Measurements from ENCODE around the gene YPEL2. TPM values are rescaled to one million over a fixed set of nuclear protein-coding genes. Genes with fewer than 3 reads are reported as not detected.
A peak's percentile ranks its signal among the peaks of the same experiment; 100 is the strongest.

The YPEL2 gene
- total and polyA plus RNA-seq, 4 donors, result 7.8 to 47.0 (median 11.4) TPM

DNA sequence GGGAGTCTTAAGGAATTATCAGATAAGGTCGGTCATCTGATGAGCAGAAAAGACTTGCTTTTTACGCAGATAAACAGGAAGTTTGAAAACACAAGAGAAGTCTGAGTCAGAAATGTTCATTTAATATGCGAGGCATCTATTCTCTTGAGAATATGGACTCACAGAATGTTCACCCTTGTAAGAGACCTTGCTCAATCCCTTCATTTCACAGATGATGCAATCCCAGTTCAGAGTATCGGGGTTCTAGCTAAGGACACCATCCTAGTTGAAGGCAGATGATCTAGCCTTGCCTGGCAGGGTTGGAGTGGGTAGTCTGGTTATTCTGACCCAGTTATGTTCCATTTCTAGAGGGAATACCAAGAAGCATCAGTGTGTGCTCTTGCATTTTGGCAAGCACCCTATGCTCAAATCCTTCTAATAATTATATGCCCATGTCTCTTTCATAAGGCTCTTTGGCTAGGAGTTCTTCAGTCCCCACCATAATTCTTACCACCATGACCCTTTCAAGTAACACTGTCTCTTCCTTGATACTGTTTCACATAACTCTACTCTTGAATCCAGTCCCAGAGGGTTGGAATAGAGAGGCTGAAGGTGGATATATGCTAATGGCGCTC, 42.5 kb downstream of the YPEL2 start:
- Histone ChIP-seq H3K36me3 (ENCODE audit: control insufficient read depth in 4 of 4, insufficient read depth in 4 of 4, low read length in 4 of 4) (no peaks in the 10 kb centered on the region), H3K27me3 (ENCODE audit: control insufficient read depth in 3 of 3, insufficient read depth in 3 of 3, low read length in 2 of 3) (no peaks in the 10 kb centered on the region), H3K4me1 (ENCODE audit: control insufficient read depth in 5 of 5, insufficient read depth in 5 of 5, low read length in 5 of 5) (peaks cover 24 to 84% (median 34%) of the 10 kb centered on the region in 5 donors), H3K4me3 (no peak overlapping the region), H3K9me3 (ENCODE audit: control insufficient read depth in 4 of 4, insufficient read depth in 3 of 4, low read length in 3 of 4) (no peaks in the 10 kb centered on the region), H3K9ac (ENCODE audit: insufficient read depth in 1 of 2, low read length in 2 of 2) (no peak overlapping the region), H3K27ac (ENCODE audit: low read depth in 1 of 2, low read length in 1 of 2) (peak overlapping the region; percentile 54 to 93)
- no peak for ATAC-seq (ENCODE audit: insufficient read depth, low FRiP score)
- TF ChIP-seq, protein P1, sequence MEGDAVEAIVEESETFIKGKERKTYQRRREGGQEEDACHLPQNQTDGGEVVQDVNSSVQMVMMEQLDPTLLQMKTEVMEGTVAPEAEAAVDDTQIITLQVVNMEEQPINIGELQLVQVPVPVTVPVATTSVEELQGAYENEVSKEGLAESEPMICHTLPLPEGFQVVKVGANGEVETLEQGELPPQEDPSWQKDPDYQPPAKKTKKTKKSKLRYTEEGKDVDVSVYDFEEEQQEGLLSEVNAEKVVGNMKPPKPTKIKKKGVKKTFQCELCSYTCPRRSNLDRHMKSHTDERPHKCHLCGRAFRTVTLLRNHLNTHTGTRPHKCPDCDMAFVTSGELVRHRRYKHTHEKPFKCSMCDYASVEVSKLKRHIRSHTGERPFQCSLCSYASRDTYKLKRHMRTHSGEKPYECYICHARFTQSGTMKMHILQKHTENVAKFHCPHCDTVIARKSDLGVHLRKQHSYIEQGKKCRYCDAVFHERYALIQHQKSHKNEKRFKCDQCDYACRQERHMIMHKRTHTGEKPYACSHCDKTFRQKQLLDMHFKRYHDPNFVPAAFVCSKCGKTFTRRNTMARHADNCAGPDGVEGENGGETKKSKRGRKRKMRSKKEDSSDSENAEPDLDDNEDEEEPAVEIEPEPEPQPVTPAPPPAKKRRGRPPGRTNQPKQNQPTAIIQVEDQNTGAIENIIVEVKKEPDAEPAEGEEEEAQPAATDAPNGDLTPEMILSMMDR (IDR thresholded peaks at IDR 0.05; ENCODE audit: control extremely low read depth, extremely low read depth), result no peak
- peak in 1 of 3 donors; percentile 35 for DNase-seq
- WGBS, 2 donors, result 34 to 43% methylated on average over 5 of the region's 5 CpGs

DNA sequence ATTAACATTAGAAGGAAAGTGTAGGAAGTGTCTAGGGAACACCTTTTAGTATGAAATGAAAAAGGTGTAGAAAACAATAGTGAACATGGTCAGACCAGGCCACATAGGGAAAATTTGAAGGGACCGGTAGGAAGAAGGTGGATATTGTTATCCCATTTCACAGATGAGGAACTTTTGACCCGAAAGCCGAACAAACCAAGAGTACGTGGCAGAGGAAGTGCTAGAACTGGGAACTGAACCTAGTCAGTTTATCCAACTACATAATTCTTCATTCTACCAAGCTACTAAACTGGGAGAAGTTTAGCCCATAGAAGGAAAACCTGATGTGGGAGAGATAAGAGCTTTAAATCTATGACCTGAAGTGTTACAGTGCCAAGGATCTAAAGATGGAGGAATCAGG, 43.2 kb downstream of the YPEL2 start:
- Histone ChIP-seq H3K4me1 (ENCODE audit: control insufficient read depth in 5 of 5, insufficient read depth in 5 of 5, low read length in 5 of 5) (peaks cover 18 to 83% (median 34%) of the 10 kb centered on the region in 5 donors), H3K9me3 (ENCODE audit: control insufficient read depth in 4 of 4, insufficient read depth in 3 of 4, low read length in 3 of 4) (no peaks in the 10 kb centered on the region), H3K36me3 (ENCODE audit: control insufficient read depth in 4 of 4, insufficient read depth in 4 of 4, low read length in 4 of 4) (no peaks in the 10 kb centered on the region), H3K27ac (ENCODE audit: low read depth in 1 of 2, low read length in 1 of 2) (peak overlapping the region; percentile 54 to 93), H3K4me3 (no peak overlapping the region), H3K27me3 (ENCODE audit: control insufficient read depth in 3 of 3, insufficient read depth in 3 of 3, low read length in 2 of 3) (no peaks in the 10 kb centered on the region), H3K9ac (ENCODE audit: insufficient read depth in 1 of 2, low read length in 2 of 2) (no peak overlapping the region)
- TF ChIP-seq, protein P1 (IDR thresholded peaks at IDR 0.05; ENCODE audit: control extremely low read depth, extremely low read depth), result no peak
- 72 to 75% methylated on average over 4 of the region's 4 CpGs for WGBS, 2 donors
- ATAC-seq (ENCODE audit: insufficient read depth, low FRiP score) (no peak), DNase-seq (no peak)

DNA sequence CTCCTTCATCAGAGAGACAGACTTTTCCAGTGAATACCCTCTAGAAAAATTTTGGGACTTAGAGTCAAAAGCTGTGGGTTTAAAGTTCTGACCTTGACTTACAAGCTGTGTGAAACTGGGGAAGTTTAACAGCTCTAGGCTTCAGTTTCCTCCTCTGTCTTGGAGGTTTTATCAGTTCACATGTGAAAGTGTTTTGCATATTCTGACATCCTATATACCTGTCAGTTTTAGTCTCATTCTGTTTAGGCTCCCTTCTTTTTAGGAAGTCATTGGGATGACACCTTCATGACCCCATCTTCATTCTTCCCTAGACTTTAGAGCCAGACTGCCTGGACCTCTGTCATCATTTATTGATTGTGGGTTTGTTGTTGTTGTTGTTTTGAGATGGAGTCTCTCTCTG, 44.4 kb downstream of the YPEL2 start:
- no peaks in the 10 kb centered on the region for H3K36me3 ChIP-seq (ENCODE audit: control insufficient read depth in 4 of 4, insufficient read depth in 4 of 4, low read length in 4 of 4)
- no peak overlapping the region for H3K4me3 ChIP-seq
- H3K9ac ChIP-seq (ENCODE audit: insufficient read depth in 1 of 2, low read length in 2 of 2), result no peak overlapping the region
- peak overlapping the region; percentile 3 to 93 for H3K27ac ChIP-seq (ENCODE audit: low read depth in 1 of 2, low read length in 1 of 2)
- H3K27me3 ChIP-seq (ENCODE audit: control insufficient read depth in 3 of 3, insufficient read depth in 3 of 3, low read length in 2 of 3), result no peaks in the 10 kb centered on the region
- TF ChIP-seq, protein P1 (IDR thresholded peaks at IDR 0.05; ENCODE audit: control extremely low read depth, extremely low read depth), result no peak
- no peak for DNase-seq
- H3K4me1 ChIP-seq (ENCODE audit: control insufficient read depth in 5 of 5, insufficient read depth in 5 of 5, low read length in 5 of 5), result peaks cover 12 to 78% (median 31%) of the 10 kb centered on the region in 5 donors
- ATAC-seq (ENCODE audit: insufficient read depth, low FRiP score), result no peak
- H3K9me3 ChIP-seq (ENCODE audit: control insufficient read depth in 4 of 4, insufficient read depth in 3 of 4, low read length in 3 of 4), result no peaks in the 10 kb centered on the region

GRCh38 chr17:59376506-59376905, 45.1 kb downstream of the YPEL2 start:
- Histone ChIP-seq H3K9ac (ENCODE audit: insufficient read depth in 1 of 2, low read length in 2 of 2) (no peak overlapping the region), H3K27ac (ENCODE audit: low read depth in 1 of 2, low read length in 1 of 2) (peak overlapping the region in 1 of 2 donors; percentile 93), H3K36me3 (ENCODE audit: control insufficient read depth in 4 of 4, insufficient read depth in 4 of 4, low read length in 4 of 4) (no peaks in the 10 kb centered on the region), H3K27me3 (ENCODE audit: control insufficient read depth in 3 of 3, insufficient read depth in 3 of 3, low read length in 2 of 3) (no peaks in the 10 kb centered on the region), H3K9me3 (ENCODE audit: control insufficient read depth in 4 of 4, insufficient read depth in 3 of 4, low read length in 3 of 4) (no peaks in the 10 kb centered on the region), H3K4me1 (ENCODE audit: control insufficient read depth in 5 of 5, insufficient read depth in 5 of 5, low read length in 5 of 5) (peaks cover 6 to 78% (median 27%) of the 10 kb centered on the region in 5 donors), H3K4me3 (no peak overlapping the region)
- WGBS, 2 donors, result 96 to 98% methylated on average over 5 of the region's 5 CpGs
- DNase-seq (no peak), ATAC-seq (ENCODE audit: insufficient read depth, low FRiP score) (no peak)
- TF ChIP-seq, protein P1 (IDR thresholded peaks at IDR 0.05; ENCODE audit: control extremely low read depth, extremely low read depth), result no peak

Measured in lung (tissue), 12 donors.